BJ (cell line): ENCODE data around the gene MEG3. TPM values are rescaled to one million over a fixed set of nuclear protein-coding genes. Genes with fewer than 3 reads are reported as not detected.

Experiments used
- CTCF ChIA-PET: fragments of 350-600 bp; formaldehyde crosslinking; extraction: SDS; loops from one replicate; lab custom pipeline; 2021; ENCODE audit warnings: antibody characterized with exemption, inconsistent platforms; lab: Yijun Ruan, JAX
- POLR2A ChIA-PET: fragments of 300-600 bp; sonication (Branson Sonifier 250); formaldehyde crosslinking; extraction: SDS; loops from one replicate; lab custom pipeline; 2021; ENCODE audit warnings: antibody characterized with exemption; lab: Charles Lee
- DNase-seq: peaks from one replicate; pipeline ENCODE4 v3.0.0-alpha.2; 2011; ENCODE audit warnings: low read depth
- H3K27me3 ChIP-seq: 2 replicates; pipeline ENCODE4 v1.6.0; 2011; ENCODE audit warnings: low read length; ENCODE audit not compliant: control insufficient read depth, insufficient read depth
- H3K36me3 ChIP-seq: 2 replicates; pipeline ENCODE4 v1.5.1; 2011; ENCODE audit warnings: low read length; ENCODE audit not compliant: control insufficient read depth, insufficient read depth
- H3K4me3 ChIP-seq: 2 replicates; pipeline ENCODE4 v1.5.1; 2011; ENCODE audit warnings: low read depth, mild to moderate bottlenecking, control low read depth, low read length
- CTCF ChIP-seq: IDR thresholded peaks from 2 replicates; pipeline ENCODE4 v1.5.1; 2011; ENCODE audit warnings: low read depth, mild to moderate bottlenecking, control low read depth, inconsistent platforms, low read length, moderate library complexity; ENCODE audit not compliant: insufficient read depth
- polyA plus RNA-seq: library from polyadenylated mRNA; depleted of rRNA; stranded (reverse); fragments of >200 nt; gene quantifications from 2 replicates; pipeline ENCODE4 v1.2.3, GENCODE V29; 2011

MEG3 gene
- polyA plus RNA-seq, 1 experiment = 234 TPM

GRCh38 chr14:100810435-100810834 lies 15.5 kb upstream of the MEG3 start:
- Histone ChIP-seq H3K36me3 (no peaks in the 10 kb centered on the region), H3K27me3 (peaks cover 2% of the 10 kb centered on the region; the same call in 1 of the 2 replicates), H3K4me3 (no peak overlapping the region)
- ChIA-PET POLR2A (no interaction called here), CTCF (no interaction called here)
- no peak for TF ChIP-seq CTCF
- no peak for DNase-seq

GRCh38 chr14:100810861-100811461 lies 15.0 kb upstream of the MEG3 start:
- CTCF ChIA-PET = no interaction called here
- no peak for DNase-seq
- Histone ChIP-seq H3K27me3 (peaks cover 2% of the 10 kb centered on the region; the same call in 1 of the 2 replicates), H3K36me3 (no peaks in the 10 kb centered on the region), H3K4me3 (no peak overlapping the region)
- TF ChIP-seq CTCF = no peak
- POLR2A ChIA-PET = no interaction called here

- Histone ChIP-seq H3K4me3 (no peak overlapping the region), H3K27me3 (peaks cover 2% of the 10 kb centered on the region; the same call in 1 of the 2 replicates), H3K36me3 (no peaks in the 10 kb centered on the region)
- POLR2A ChIA-PET = no interaction called here
- no peak for TF ChIP-seq CTCF
- no peak for DNase-seq
- CTCF ChIA-PET = no interaction called here
These were observed 12.6 kb upstream of the MEG3 start for GRCh38 chr14:100813291-100813690.

GRCh38 chr14:100815478-100816285 lies 10.2 kb upstream of the MEG3 start:
- POLR2A ChIA-PET = no interaction called here
- CTCF ChIA-PET = interaction anchor here (1.5 kb wide), 1 partner anchor 153 kb away, joined by 3 read pairs; no protein-coding TSS in a partner anchor
- H3K27me3 ChIP-seq = peaks cover 2% of the 10 kb centered on the region; the same call in 1 of the 2 replicates

More at GRCh38 chr14:100815478-100816285, 10.2 kb upstream of the MEG3 start:
- no peak for TF ChIP-seq CTCF
- Histone ChIP-seq H3K4me3 (no peak overlapping the region), H3K36me3 (no peaks in the 10 kb centered on the region)
- no peak for DNase-seq
